ENCODE data around the gene WDFY4. TPM values are rescaled to one million over a fixed set of nuclear protein-coding genes. Genes with fewer than 3 reads are reported as not detected.

The WDFY4 gene
- total and polyA plus RNA-seq, 9 of the 15 experiments (the other 6 are each of a cell fraction or from before 2014, with no cell fraction given) = 0.01 to 0.02 (median 0.01) TPM; not detected in 6

DNA sequence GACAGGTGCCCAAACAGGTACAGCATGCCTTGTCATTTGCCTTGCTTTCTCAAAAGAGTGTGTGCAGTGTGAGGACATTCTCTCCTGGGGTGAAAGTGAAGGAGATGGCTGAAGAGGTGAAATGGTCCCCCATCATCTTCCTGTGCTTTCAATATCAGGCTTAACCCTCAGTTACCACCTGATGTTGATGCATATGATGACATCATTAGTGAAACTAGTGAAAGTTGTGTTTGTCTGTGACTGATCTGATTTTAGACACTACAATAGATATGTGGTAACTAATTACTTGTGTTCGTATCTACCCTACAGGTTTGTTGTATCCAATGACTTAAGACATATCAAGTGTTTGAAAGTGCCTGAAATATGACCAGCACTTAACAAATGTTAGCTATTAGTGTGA, 279.4 kb downstream of the WDFY4 start:
- WGBS (ENCODE audit: insufficient coverage, low coverage, missing lambda C conversion rate) = 0% methylated on average over 1 of the region's 1 CpG
- no TSS peak for BruUV-seq (replicated peaks)
- DNase-seq (ENCODE audit: extremely low read depth in 1 of 4, low spot score in 3 of 4) = no peak
- POLR2A ChIA-PET = no interaction called here
- TF ChIP-seq E2F3 (CRISPR knock-in tag; IDR thresholded peaks at IDR 0.05) (no peak), ZNF699 (CRISPR knock-in tag; IDR thresholded peaks at IDR 0.05; ENCODE audit: insufficient replicate concordance) (no peak)
- TF ChIP-seq, protein P1, sequence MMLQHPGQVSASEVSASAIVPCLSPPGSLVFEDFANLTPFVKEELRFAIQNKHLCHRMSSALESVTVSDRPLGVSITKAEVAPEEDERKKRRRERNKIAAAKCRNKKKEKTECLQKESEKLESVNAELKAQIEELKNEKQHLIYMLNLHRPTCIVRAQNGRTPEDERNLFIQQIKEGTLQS (IDR thresholded peaks at IDR 0.05) = peak; percentile 49; the same call in 1 of the 2 replicates
- TF ChIP-seq, protein P1 (CRISPR knock-in tag; conservative IDR thresholded peaks at IDR 0.05) = no peak
- H3K4me2 ChIP-seq (ENCODE audit: insufficient read depth, low read length) = no peak overlapping the region
- no peak for ATAC-seq
- FAIRE-seq = no peak
- H3K4me1 ChIP-seq (replicated peaks in 1 of 2; ENCODE audit: control insufficient read depth in 2 of 2, insufficient read depth in 2 of 2, low read length in 2 of 2) = no peaks in the 10 kb centered on the region
- no peaks in the 10 kb centered on the region for H3K9me1 ChIP-seq (ENCODE audit: control insufficient read depth, insufficient read depth, low read length)
- CTCF ChIA-PET (ENCODE audit: low intra/inter-chr PET ratio) = no interaction called here
- no peaks in the 10 kb centered on the region for H3K79me2 ChIP-seq (ENCODE audit: control insufficient read depth, insufficient read depth, low read length)
- no peaks in the 10 kb centered on the region for H3K9me3 ChIP-seq (replicated peaks; ENCODE audit: control insufficient read depth, insufficient read depth, low read depth, low read length)
- no peak overlapping the region for H3K27ac ChIP-seq (ENCODE audit: extremely low read depth, low read depth, low read length)
- in situ Hi-C loops (cut with MboI) = no loop called here
- H4K20me1 ChIP-seq (replicated peaks; ENCODE audit: control insufficient read depth, insufficient read depth, low read length) = no peaks in the 10 kb centered on the region; the same call in 1 of the 2 replicates
- no peak overlapping the region for H2AFZ ChIP-seq (ENCODE audit: low read depth, low read length)
- H3K4me3 ChIP-seq = no peak overlapping the region
- intact Hi-C loops (cut with micrococcal nuclease) = no loop called here
- peaks cover 0 to 11% of the 10 kb centered on the region in 2 experiments; a peak in 1 of 5 replicates for H3K27me3 ChIP-seq (ENCODE audit: control insufficient read depth in 2 of 2, insufficient read depth in 2 of 2, low read length in 2 of 2)
- H3K36me3 ChIP-seq (ENCODE audit: control insufficient read depth, insufficient read depth, low read length) = no peaks in the 10 kb centered on the region
- no peak overlapping the region for H3K9ac ChIP-seq (ENCODE audit: insufficient read depth in 1 of 2, low read depth in 2 of 2, low read length in 2 of 2)

- in situ Hi-C loops (cut with MboI) = no loop called here
- H3K27ac ChIP-seq (ENCODE audit: extremely low read depth, low read depth, low read length) = no peak overlapping the region
- 10% methylated on average over 4 of the region's 4 CpGs for WGBS (ENCODE audit: insufficient coverage, low coverage, missing lambda C conversion rate)
These were observed 280.8 kb downstream of the WDFY4 start for GRCh38 chr10:48965460-48965859.

More at GRCh38 chr10:48965460-48965859, 280.8 kb downstream of the WDFY4 start:
- POLR2A ChIA-PET = no interaction called here
- intact Hi-C loops (cut with micrococcal nuclease) = no loop called here
- DNase-seq (ENCODE audit: extremely low read depth in 1 of 4, low spot score in 3 of 4) = no peak
- Histone ChIP-seq H3K9me3 (replicated peaks; ENCODE audit: control insufficient read depth, insufficient read depth, low read depth, low read length) (no peaks in the 10 kb centered on the region), H3K79me2 (ENCODE audit: control insufficient read depth, insufficient read depth, low read length) (no peaks in the 10 kb centered on the region), H3K9ac (ENCODE audit: insufficient read depth in 1 of 2, low read depth in 2 of 2, low read length in 2 of 2) (no peak overlapping the region), H3K4me1 (replicated peaks in 1 of 2; ENCODE audit: control insufficient read depth in 2 of 2, insufficient read depth in 2 of 2, low read length in 2 of 2) (no peaks in the 10 kb centered on the region), H3K9me1 (ENCODE audit: control insufficient read depth, insufficient read depth, low read length) (no peaks in the 10 kb centered on the region), H3K27me3 (ENCODE audit: control insufficient read depth in 2 of 2, insufficient read depth in 2 of 2, low read length in 2 of 2) (peaks cover 2 to 18% of the 10 kb centered on the region in 2 experiments; a peak in 2 of 5 replicates), H4K20me1 (replicated peaks; ENCODE audit: control insufficient read depth, insufficient read depth, low read length) (no peaks in the 10 kb centered on the region; the same call in 1 of the 2 replicates), H3K4me3 (no peak overlapping the region), H2AFZ (ENCODE audit: low read depth, low read length) (no peak overlapping the region), H3K4me2 (ENCODE audit: insufficient read depth, low read length) (no peak overlapping the region), H3K36me3 (ENCODE audit: control insufficient read depth, insufficient read depth, low read length) (no peaks in the 10 kb centered on the region)
- TF ChIP-seq ADNP (tag; IDR thresholded peaks at IDR 0.05) (no peak), ZKSCAN1 (IDR thresholded peaks at IDR 0.05; ENCODE audit: low read depth, low read length) (peak; percentile 61; the same call in 1 of the 2 replicates), KDM1A (IDR thresholded peaks at IDR 0.05) (no peak)
- no peak for FAIRE-seq
- CTCF ChIA-PET (ENCODE audit: low intra/inter-chr PET ratio) = interaction anchor here (0.6 kb wide), 1 partner anchor 57 kb away, joined by 3 read pairs; no protein-coding TSS in a partner anchor
- no TSS peak for BruUV-seq (replicated peaks)
- no peak for ATAC-seq
